ENCODE measurements around the gene SMG1.

DNA sequence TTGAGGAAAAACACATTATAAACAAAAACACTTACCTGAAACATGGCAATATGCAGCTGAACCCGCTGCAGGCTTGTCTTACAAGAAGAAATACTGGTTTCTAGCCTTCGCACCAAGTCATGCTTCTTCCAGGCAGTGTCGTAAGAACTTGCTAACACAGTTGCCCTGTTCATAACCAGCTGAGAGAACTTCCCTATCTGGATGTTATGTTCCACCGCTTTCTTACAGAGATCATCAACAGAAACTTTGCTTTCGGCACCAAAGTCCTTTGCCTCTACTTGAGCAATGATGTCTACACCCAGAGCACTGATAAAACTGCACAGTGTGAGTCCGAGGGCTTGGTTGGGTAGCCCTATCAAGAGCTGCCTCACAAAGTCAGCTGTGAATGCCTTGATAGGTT is 97.0 kb downstream of the SMG1 start:
- TF ChIP-seq CTCF (IDR thresholded peaks at IDR 0.05 in 4 of 5, conservative IDR thresholded peaks at IDR 0.05 in 1 of 5) = no peak
- TF ChIP-seq POLR2A (IDR thresholded peaks at IDR 0.05) = no peak
